ENCODE results near the gene RAPGEFL1. TPM values are rescaled to one million over a fixed set of nuclear protein-coding genes. Genes with fewer than 3 reads are reported as not detected.

RAPGEFL1 gene
- total RNA-seq, 1 experiment from 2014 or later, result 23.6 TPM

- H3K79me2 ChIP-seq (ENCODE audit: insufficient read depth, low read length), result no peaks in the 10 kb centered on the region; the same call in 1 of the 2 replicates
- H3K27ac Mint-ChIP-seq, result peak overlapping the region in 2 of 3 experiments; percentile 3 to 31; a peak in 2 of 7 replicates
- WGBS (ENCODE audit: extremely low coverage, insufficient read length, low lambda C conversion rate), result no CpG with 5 or more reads among the region's 3 CpGs
Measured at GRCh38 chr17:40158438-40159013, 18.7 kb upstream of the RAPGEFL1 start.

More at GRCh38 chr17:40158438-40159013, 18.7 kb upstream of the RAPGEFL1 start:
- Histone ChIP-seq H2BK5ac (ENCODE audit: insufficient read length, low read length) (no peak overlapping the region), H3K18ac (ENCODE audit: insufficient read length, low read depth, low read length) (no peak overlapping the region), H3K4me1 (ENCODE audit: insufficient read depth, low read length) (no peaks in the 10 kb centered on the region), H4K5ac (ENCODE audit: insufficient read length, low read depth, low read length) (no peak overlapping the region), H2AK5ac (ENCODE audit: insufficient read length, low read length) (no peak overlapping the region), H3K79me1 (ENCODE audit: insufficient read depth, low read depth, low read length, poor library complexity, severe bottlenecking) (peaks cover 6% of the 10 kb centered on the region), H2BK120ac (ENCODE audit: low read depth, low read length, poor library complexity, severe bottlenecking) (no peak overlapping the region), H2BK20ac (ENCODE audit: low read depth, low read length, poor library complexity, severe bottlenecking) (no peak overlapping the region), H4K20me1 (ENCODE audit: control insufficient read depth, insufficient read depth, insufficient read length) (no peaks in the 10 kb centered on the region), H3K27me3 (ENCODE audit: insufficient read depth, low read length) (no peaks in the 10 kb centered on the region), H3K14ac (ENCODE audit: insufficient read depth, low read length) (no peak overlapping the region), H3K9ac (ENCODE audit: extremely low read depth, insufficient read length, low read length) (no peak overlapping the region), H3K4ac (ENCODE audit: low read depth, low read length) (no peak overlapping the region), H3K56ac (ENCODE audit: insufficient read length, low read depth, low read length) (no peak overlapping the region), H3T11ph (ENCODE audit: low read length) (no peak overlapping the region), H2BK12ac (ENCODE audit: insufficient read length, low read depth, low read length) (no peak overlapping the region), H3K23ac (ENCODE audit: insufficient read length, low read depth, low read length) (no peak overlapping the region), H2AFZ (ENCODE audit: low read length) (no peak overlapping the region), H3K9me3 (ENCODE audit: control insufficient read depth, low read depth, low read length) (no peaks in the 10 kb centered on the region), H4K91ac (ENCODE audit: insufficient read length, low read depth, low read length) (no peak overlapping the region), H3K4me2 (ENCODE audit: insufficient read depth, insufficient read length, low read length) (no peak overlapping the region), H3K27ac (ENCODE audit: insufficient read length, low read depth, low read length) (no peak overlapping the region), H2BK15ac (ENCODE audit: low read depth, low read length) (no peak overlapping the region), H4K8ac (replicated peaks; ENCODE audit: insufficient read length, low read depth, low read length) (no peak overlapping the region), H3K23me2 (ENCODE audit: insufficient read length, low read depth, low read length, poor library complexity, severe bottlenecking) (no peaks in the 10 kb centered on the region)
- DNase-seq, result no peak
- Mint-ChIP-seq H3K36me3 (ENCODE audit: insufficient read depth in 1 of 3, low read depth in 3 of 3) (peaks cover 26 to 64% (median 51%) of the 10 kb centered on the region in 3 experiments), H3K4me1 (no peaks in the 10 kb centered on the region), H3K27me3 (ENCODE audit: low read depth) (no peaks in the 10 kb centered on the region), H3K9me3 (no peaks in the 10 kb centered on the region), H3K4me3 (no peak overlapping the region)
- TF ChIP-seq CTCF (conservative IDR thresholded peaks at IDR 0.05), result no peak

Measured in H9 (cell line).